ENCODE measurements around the gene CDK9.

Gene CDK9

DNA sequence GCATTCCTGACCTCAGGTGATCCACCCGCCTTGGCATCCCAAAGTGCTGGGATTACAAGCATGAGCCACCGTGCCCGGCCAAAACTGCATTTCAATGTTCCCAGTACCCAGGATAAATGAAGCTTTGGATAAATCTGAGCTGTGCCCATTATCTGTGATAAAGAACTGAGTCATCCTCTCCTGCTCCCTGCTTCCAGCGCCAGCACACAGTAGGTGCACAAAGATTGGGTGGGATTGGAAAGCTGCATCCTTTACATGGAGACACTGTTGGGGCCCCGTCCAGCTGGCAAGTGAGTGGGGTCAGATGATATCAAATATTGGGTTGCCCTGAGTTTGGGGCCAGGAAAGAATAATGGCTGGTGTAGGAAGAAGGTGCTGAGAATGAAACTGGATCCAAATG, 24.8 kb upstream of the CDK9 start:
- in situ Hi-C loops (cut with MboI; ENCODE audit: low sequenced_read_pairs) = no loop called here

GRCh38 chr9:127761491-127761956, 24.3 kb upstream of the CDK9 start:
- in situ Hi-C loops (cut with MboI; ENCODE audit: low sequenced_read_pairs) = no loop called here

DNA sequence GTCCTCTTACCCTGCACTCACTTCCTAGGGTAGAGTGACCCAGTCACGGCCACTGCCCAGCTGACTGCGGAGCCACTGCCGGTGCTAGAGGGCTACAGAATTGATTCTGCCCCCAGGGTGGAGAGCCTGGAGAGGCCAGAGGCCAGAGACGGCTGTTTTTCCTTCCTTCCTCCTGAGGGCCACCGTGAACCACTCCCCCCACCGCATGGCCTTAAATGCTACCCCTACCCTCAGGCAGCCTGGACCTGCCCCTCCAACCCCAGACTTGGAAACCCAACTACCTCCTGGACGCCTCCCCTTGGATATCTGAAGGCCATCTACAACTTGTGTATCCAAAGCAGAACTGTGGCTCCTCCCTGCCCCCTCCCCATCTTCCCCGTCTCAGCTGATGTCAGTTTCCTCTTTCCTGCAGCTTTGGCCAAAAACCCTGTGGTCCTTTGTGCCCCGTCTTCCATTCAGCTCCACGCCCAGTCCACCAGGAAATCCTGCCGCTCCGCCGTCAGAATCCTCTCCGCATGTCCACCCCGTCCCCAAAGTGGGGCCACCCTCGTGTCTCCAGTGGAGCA, 23.6 kb upstream of the CDK9 start:
- in situ Hi-C loops (cut with MboI; ENCODE audit: low sequenced_read_pairs) = no loop called here

GRCh38 chr9:127763918-127764384, 21.9 kb upstream of the CDK9 start:
- in situ Hi-C loops (cut with MboI; ENCODE audit: low sequenced_read_pairs) = no loop called here

GRCh38 chr9:127765418-127765817, 20.4 kb upstream of the CDK9 start:
- in situ Hi-C loops (cut with MboI; ENCODE audit: low sequenced_read_pairs) = no loop called here

DNA sequence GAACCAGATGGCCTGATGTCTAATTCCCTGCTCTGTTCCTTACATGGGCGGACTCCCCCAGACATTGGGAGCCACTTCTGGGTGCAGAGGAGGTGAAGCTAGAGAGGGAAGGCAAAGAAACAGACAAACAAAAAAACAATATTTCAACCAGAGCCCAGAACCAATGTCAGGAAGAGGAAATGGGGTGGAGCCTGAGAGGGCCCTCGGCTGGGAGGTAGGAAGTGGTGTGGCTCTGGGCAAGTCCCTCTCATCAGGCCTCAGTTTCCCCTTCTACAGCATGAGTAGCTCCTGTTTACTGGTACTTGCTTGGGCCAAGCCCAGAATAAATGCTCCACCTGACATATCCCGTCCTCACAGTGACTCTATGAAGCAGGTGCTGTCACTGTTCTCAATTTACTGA, 18.4 kb upstream of the CDK9 start:
- in situ Hi-C loops (cut with MboI; ENCODE audit: low sequenced_read_pairs) = no loop called here

- in situ Hi-C loops (cut with MboI; ENCODE audit: low sequenced_read_pairs) = no loop called here
Measured at GRCh38 chr9:127767909-127768331, 17.9 kb upstream of the CDK9 start.

DNA sequence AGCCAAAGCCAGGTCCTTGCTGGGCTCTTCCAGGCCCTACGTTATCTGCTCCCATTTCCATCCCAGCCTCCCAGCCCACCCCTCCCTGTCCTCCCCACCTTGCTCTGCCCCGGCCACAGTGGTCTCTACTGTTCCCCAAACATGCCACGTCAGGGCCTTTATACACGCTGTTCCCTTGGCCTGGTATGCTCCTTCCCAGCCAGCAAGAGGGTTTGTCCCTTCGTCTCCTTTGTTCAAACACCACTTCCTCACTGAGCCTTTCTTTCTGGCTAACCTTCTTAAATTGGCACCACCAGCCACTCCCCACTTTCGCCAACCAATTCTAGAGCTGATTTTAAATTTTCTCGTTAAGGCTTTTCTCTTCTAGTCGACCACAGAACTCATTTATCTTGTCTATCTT, 17.1 kb upstream of the CDK9 start:
- in situ Hi-C loops (cut with MboI; ENCODE audit: low sequenced_read_pairs) = no loop called here

DNA sequence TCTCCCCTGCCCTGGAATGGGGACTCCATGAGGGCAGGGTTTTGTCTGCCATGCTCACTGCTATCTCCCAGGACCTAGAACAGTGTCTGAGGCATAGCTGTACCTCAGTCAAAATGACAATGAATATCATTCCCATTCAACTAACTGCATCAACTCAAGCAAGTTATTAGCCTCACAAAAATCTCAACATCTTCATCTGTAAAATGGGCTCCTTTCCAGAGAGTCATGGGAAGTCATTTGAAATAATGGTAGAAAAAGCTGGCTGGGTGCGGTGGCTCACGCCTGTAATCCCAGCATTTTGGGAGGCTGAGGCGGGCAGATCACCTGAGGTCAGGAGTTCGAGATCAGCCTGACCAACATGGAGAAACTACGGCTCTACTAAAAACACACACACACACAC, 16.7 kb upstream of the CDK9 start:
- in situ Hi-C loops (cut with MboI; ENCODE audit: low sequenced_read_pairs) = no loop called here

GRCh38 chr9:127769929-127770582, 15.8 kb upstream of the CDK9 start:
- in situ Hi-C loops (cut with MboI; ENCODE audit: low sequenced_read_pairs) = no loop called here

DNA sequence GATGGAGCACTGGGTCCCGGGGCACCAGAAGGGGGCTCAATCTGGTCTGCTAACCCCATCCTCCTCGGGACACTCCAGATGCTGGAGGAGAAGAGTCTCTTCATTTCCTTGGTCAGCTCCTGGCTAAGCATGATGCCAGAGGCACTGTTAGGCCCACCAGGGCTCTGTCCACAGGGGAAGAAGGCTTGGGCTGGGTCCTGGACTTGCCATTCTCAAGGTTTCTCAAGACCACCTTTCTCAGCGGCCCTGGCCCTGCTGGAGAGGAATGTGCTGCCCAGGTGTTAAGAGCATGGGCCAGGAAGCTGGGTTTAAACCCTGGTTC, 15.3 kb upstream of the CDK9 start:
- in situ Hi-C loops (cut with MboI; ENCODE audit: low sequenced_read_pairs) = no loop called here

- in situ Hi-C loops (cut with MboI; ENCODE audit: low sequenced_read_pairs) = no loop called here
Measured at GRCh38 chr9:127770905-127771569, 14.8 kb upstream of the CDK9 start.

- in situ Hi-C loops (cut with MboI; ENCODE audit: low sequenced_read_pairs) = no loop called here
Measured at GRCh38 chr9:127771570-127772189, 14.2 kb upstream of the CDK9 start.

- in situ Hi-C loops (cut with MboI; ENCODE audit: low sequenced_read_pairs) = no loop called here
Measured at GRCh38 chr9:127772603-127773002, 13.2 kb upstream of the CDK9 start.

DNA sequence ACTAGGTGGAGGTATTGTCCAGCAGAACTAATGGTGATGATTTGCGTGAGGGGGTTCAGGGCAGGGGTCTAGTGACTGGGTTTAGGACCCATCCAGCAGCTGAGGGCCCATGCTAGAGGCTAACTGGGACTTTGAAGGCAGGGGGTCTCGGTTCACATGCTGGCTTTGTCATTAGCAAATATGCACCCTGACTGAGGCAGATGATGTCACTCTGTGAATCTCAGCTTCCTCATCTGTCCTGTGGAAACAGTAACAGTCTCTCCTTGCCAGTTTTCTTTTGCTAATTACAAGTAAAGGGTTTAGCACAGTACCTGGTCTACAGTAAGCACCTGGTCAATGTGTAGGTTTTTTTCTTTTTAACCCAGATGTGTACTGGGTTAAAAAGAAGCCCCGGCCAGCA, 12.6 kb upstream of the CDK9 start:
- in situ Hi-C loops (cut with MboI; ENCODE audit: low sequenced_read_pairs) = no loop called here

DNA sequence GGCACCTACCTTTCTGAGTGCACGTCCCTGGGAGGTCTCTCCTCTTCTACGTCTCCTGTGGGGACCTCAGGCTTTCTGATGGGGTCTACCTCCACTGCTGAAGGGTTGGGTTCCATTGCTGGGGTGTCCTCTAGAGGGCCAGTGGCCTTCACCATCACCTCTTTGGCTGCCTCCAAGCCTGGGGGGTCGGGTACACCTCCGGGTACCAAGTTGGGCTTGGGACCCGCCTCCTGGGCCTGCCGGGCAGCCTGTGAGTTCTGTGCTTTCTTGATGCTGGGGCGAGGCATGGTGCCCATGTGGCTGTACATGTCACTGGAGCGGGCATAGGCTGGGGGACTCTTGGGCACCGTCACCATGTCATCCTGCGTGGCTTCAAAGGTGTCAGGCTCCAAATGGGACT, 11.9 kb upstream of the CDK9 start:
- in situ Hi-C loops (cut with MboI; ENCODE audit: low sequenced_read_pairs) = no loop called here

- in situ Hi-C loops (cut with MboI; ENCODE audit: low sequenced_read_pairs) = no loop called here
Measured at GRCh38 chr9:127776195-127776923, 9.5 kb upstream of the CDK9 start.

DNA sequence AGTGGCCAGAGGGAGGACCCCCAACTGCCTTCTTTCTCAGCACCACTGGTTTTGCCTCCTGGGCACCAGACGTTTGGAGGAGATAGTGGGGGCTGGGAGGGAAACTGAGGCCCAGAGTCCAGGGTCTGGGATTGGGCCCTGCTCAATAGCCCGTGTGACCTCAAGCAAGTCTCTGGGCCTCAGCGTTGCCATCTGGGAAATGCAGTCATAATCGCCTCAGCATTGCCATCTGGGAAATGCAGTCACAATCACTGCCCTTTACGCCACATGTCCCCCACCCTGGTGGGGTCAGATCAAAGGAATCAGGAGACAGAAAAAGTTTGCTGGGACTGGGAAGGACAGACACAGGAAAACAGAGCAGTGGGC, 8.9 kb upstream of the CDK9 start:
- in situ Hi-C loops (cut with MboI; ENCODE audit: low sequenced_read_pairs) = no loop called here

DNA sequence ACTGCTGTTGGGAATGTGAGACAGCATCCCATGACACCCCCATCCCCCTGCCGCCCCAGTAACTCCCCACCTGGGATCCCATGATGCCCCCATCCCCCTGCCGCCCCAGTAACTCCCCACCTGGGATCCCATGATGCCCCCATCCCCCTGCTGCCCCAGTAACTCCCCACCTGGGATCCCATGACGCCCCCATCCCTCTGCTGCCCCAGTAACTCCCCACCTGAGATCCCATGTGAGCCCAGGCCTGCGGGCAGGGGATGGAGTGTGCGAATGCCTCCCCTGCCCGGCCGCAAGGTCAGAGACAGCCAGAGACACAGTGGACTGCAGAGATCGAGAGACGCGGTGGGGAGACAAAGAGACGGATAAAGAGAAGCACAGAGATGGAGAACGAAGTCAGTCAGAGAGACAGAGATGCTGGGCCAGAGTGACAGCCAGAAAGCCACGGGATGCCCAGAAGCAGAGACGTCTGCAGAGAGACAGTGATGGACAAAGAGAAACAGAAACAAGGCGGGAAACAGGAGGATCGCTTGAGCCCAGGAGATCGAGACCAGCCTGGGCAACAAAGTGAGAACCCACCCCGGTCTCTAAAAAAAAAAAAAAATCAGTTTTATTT, 8.4 kb upstream of the CDK9 start:
- in situ Hi-C loops (cut with MboI; ENCODE audit: low sequenced_read_pairs) = no loop called here

DNA sequence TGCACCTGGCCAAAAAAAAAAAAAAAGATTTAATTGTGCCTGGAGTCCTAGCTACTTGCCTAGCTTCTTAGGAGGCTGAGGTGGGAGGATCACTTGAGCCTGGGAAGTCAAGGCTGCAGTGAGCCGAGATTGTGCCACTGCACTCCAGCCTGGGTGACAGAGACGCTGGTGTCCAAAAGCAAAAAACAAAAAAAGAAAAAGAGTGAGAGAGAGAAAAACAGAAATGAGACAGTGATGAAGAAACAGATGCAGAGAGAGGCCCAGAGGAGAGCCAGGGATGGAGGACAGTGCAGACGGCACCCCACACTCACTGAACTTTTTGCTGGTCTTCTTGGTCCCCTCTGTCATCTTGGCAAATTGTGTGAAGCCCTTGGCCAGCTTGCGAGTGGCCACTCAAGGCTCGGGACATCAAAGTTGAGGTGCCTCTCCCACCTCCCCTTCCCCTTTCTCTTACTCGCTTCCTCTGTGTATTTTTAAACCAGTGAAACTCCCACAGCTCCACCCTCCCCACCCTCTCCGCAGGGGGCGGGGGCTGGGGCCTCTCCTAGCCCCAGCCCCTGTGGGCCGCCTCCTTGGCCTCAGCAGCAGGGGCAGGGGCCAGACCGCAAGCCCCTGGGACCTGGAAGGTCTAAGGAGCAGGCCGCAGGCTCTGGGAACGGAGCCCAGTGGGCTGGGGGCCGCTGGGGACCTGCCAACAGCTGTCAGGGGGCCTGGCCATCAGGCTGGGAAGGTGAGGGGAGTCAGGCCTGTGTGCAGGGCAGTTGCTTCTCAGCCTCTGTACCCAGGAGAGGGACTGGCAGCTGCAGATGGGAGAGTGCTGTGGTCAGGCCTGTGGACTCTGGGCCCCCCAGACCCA, 7.3 kb upstream of the CDK9 start, which contains the start of gene SH2D3C:
SH2D3C (minus strand) TSS at position 387 of the 856 bp plus-strand sequence; CDS start at position 348, 39 bp downstream.
- in situ Hi-C loops (cut with MboI; ENCODE audit: low sequenced_read_pairs) = no loop called here
